Adrenal gland (tissue), 12 donors: Measurements from ENCODE around the gene RAB40C. TPM values are rescaled to one million over a fixed set of nuclear protein-coding genes. Genes with fewer than 3 reads are reported as not detected.

Experiments
- DNase-seq, 7 donors: peaks; one replicate each; pipeline ENCODE4 v3.0.0-alpha.2; 2019 to 2020
- H3K27ac ChIP-seq, 5 donors: fragments of 200-600 bp; sonication (generic) in 4 of 5; 1 replicate in 3 of 5; 2 replicates in 2 of 5; pipeline versions ENCODE4 v1.5.1 to v1.8.0; 2016 to 2020; ENCODE audit warnings: mild to moderate bottlenecking in 1 of 5
- H3K27me3 ChIP-seq: fragments of 200-600 bp; 2 replicates; pipeline ENCODE4 v1.8.0; 2021
- H3K36me3 ChIP-seq, 2 donors: fragments of 200-600 bp; replicated peaks in 1 of 2; 1 replicate in 1 of 2; 2 replicates in 1 of 2; pipeline versions ENCODE4 v1.5.1 to v1.8.0; 2018 to 2022
- H3K4me1 ChIP-seq, 2 donors: fragments of 200-600 bp; replicated peaks in 1 of 2; 1 replicate in 1 of 2; 2 replicates in 1 of 2; pipeline versions ENCODE4 v1.5.1 to v1.8.0; 2018 to 2021
- H3K4me3 ChIP-seq, 4 donors: fragments of 200-600 bp; sonication (generic) in 3 of 4; one replicate each; pipeline ENCODE4 v1.5.1; 2016 to 2018
- H3K9me3 ChIP-seq, 3 donors: fragments of 200-600 bp; sonication (generic) in 1 of 3; replicated peaks in 1 of 3; 1 replicate in 2 of 3; 2 replicates in 1 of 3; pipeline versions ENCODE4 v1.5.1 to v1.8.0; 2016 to 2021
- POLR2A ChIP-seq, 2 donors: fragments of 450-650 bp; IDR thresholded peaks; one replicate each; pipeline ENCODE4 v1.6.1; 2017; ENCODE audit warnings: antibody characterized with exemption in 2 of 2, mild to moderate bottlenecking in 2 of 2, moderate library complexity in 1 of 2
- WGBS, 4 donors: extraction: QIAGEN DNeasy Blood & Tissue Kit in 2 of 4; methylation state at CpG; one replicate each; pipeline versions ENCODE4 v1.1.5 to v1.1.7; 2013 to 2017; 5-methylcytosine and 5-hydroxymethylcytosine counted together
- intact Hi-C, 2 donors: fragments of 100-400 bp; cut with DNase I; formaldehyde crosslinking; loops; one replicate each; pipeline versions ENCODE4 v1.14.1 to v1.15.0; 2022 to 2023
- polyA plus RNA-seq, 3 donors: library from polyadenylated mRNA; stranded (reverse); fragments of 200-250 nt in 2 of 3; fragments of 350-450 nt in 1 of 3; fragmentation: Illumina TruSeq in 1 of 3; extraction: RNeasy Lipid Tissue Mini Kit (QIAGEN cat#74804) in 1 of 3; gene quantifications; one replicate each; pipeline ENCODE4 v1.2.3, GENCODE V29; 2013 to 2014
- total RNA-seq, 9 donors: library from RNA; depleted of rRNA in 4 of 9; stranded (reverse); fragments of >200 nt in 4 of 9; fragments of 120-200 nt in 1 of 9; fragmentation: NEBNext Ultra II Directional in 1 of 9; extraction: Animal tissue kit (Norgen Biotek cat#: 25700) in 1 of 9; gene quantifications; one replicate each; pipeline versions ENCODE4 v1.1.0 to v1.2.4, GENCODE V29; 2013 to 2023
- TF ChIP-seq, protein P1 (sequence below), 6 experiments: fragments of 450-650 bp in 4 of 6; fragments of 200-600 bp in 2 of 6; sonication (generic) in 1 of 6; IDR thresholded peaks; 1 replicate in 5 of 6; 2 replicates in 1 of 6; pipeline versions ENCODE4 v1.5.1 to v1.8.0; 2016 to 2021; ENCODE audit warnings: antibody characterized with exemption in 6 of 6, mild to moderate bottlenecking in 2 of 6, moderate library complexity in 1 of 6
- donor health status: healthy with polysubstance abuse.
- donor health status: Bipolar disorder and iron deficiency.
- donor health status: DM: yes; HTN: yes; CAD: no.
- donor health status: DM: no; HTN: no; CAD: no.
- donor health status: DM: no; HTN: no; CAD: no.
- donor health status: DM: yes; HTN: yes; CAD: no.

Gene RAB40C
- total and polyA plus RNA-seq, 12 donors: 2.3 to 36.2 (median 15.8) TPM

DNA sequence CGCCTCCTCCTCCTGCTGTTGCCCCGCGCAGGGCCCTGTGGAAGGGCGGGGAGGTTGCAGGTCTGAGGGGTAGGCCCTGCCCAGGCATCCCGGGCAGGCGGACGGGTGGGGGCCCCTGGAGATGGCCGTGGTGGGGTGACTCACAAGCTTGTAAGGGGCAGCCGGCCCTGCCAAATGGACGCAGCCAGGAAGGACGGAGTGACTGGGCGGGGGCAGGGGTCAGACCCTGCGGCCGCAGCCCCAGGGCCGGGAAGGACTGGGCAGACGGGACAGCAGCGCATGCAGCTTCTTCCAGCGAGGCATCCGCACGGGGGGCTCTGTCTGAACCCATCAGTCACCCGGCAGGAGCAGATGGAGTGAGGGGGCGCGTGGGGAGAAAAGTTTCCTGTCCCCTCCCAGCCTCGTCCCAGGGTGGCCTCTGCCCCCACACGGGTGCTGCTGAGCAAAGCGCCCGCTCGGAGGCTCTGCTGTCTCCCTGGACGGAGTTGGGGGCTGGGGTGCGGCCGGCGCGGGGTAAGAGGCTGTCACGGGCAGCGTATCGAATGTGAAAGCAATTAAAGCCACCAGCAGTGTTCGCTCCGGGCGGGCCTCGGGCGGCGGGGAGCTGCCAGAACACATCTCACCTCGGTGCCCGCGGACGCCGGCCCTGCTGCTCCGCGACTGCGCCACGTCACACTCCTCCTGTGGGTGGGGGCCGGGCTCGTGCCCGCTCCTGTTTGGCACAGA is 35.1 kb upstream of the RAB40C start:
- H3K4me3 ChIP-seq: no peak overlapping the region
- H3K27ac ChIP-seq: no peak overlapping the region

DNA sequence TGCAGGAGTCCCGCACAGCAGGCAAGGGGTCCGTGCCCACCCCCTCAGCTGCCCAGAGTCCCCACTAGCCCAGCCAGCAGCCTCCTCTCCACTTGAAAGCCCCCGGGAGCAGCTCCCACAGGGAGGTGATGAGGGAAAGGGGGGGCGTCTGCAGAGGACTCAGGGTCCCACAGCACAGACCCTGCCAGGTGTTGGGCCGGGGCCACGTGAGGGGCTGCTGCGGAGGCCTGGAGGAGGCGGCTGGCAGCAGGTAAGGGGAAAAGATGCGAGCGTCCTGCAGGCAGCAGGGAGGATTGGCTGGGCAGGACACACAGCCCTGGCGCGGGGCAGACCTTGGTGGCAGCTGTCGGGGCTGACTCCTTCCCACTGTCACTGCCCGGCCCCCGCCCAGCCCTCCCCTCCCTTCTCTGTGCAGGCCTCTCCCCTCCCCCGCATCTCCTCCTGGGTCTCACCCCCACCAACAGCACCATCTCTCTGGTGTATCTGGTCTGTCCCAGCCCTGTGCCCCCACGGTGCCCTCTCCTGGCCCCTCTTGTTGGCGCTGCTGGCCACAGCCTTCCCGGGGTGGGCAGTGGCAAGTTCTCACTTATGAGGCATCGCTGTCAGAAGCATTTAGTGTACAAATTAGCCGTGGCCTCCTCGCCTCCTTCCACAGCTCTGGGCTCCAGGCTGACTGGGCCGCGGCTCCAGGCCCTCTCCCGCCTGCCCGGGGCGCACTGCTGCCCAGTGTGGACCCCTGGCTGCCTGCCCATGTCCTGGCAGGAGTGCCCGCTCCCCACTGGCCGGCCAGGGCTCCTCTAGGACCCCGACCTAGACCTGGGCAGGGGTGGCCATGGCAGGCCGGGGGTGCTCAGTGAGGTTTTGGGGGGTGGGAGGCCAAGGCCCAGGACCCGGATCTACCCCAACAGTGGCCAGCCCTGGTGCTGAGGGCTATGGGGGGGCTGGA is 34.1 kb upstream of the RAB40C start:
- 74 to 83% (median 80%) methylated on average over 10 to 32 of the region's 32 CpGs for WGBS, 4 donors
- H3K9me3 ChIP-seq: no peaks in the 10 kb centered on the region
- peaks cover 0 to 16% of the 10 kb centered on the region in 2 donors for H3K36me3 ChIP-seq
- H3K27ac ChIP-seq: no peak overlapping the region
- H3K4me1 ChIP-seq: peaks cover 0 to 6% of the 10 kb centered on the region in 2 donors
- intact Hi-C loops: no loop called here
- no peak overlapping the region for H3K4me3 ChIP-seq
- no peak for DNase-seq
- TF ChIP-seq POLR2A (IDR thresholded peaks at IDR 0.05): no peak
- TF ChIP-seq, protein P1, sequence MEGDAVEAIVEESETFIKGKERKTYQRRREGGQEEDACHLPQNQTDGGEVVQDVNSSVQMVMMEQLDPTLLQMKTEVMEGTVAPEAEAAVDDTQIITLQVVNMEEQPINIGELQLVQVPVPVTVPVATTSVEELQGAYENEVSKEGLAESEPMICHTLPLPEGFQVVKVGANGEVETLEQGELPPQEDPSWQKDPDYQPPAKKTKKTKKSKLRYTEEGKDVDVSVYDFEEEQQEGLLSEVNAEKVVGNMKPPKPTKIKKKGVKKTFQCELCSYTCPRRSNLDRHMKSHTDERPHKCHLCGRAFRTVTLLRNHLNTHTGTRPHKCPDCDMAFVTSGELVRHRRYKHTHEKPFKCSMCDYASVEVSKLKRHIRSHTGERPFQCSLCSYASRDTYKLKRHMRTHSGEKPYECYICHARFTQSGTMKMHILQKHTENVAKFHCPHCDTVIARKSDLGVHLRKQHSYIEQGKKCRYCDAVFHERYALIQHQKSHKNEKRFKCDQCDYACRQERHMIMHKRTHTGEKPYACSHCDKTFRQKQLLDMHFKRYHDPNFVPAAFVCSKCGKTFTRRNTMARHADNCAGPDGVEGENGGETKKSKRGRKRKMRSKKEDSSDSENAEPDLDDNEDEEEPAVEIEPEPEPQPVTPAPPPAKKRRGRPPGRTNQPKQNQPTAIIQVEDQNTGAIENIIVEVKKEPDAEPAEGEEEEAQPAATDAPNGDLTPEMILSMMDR (IDR thresholded peaks at IDR 0.05): no peak
- peaks cover 15% of the 10 kb centered on the region for H3K27me3 ChIP-seq

More for the DNA sequence above, 35.1 kb upstream of the RAB40C start:
- H3K4me1 ChIP-seq: peaks cover 0 to 6% of the 10 kb centered on the region in 2 donors
- peaks cover 0 to 21% of the 10 kb centered on the region in 2 donors for H3K36me3 ChIP-seq
- WGBS, 4 donors: 45 to 77% (median 75%) methylated on average over 16 to 54 of the region's 54 CpGs
- peaks cover 13% of the 10 kb centered on the region for H3K27me3 ChIP-seq
- intact Hi-C loops: no loop called here
- H3K9me3 ChIP-seq: no peaks in the 10 kb centered on the region
- TF ChIP-seq, protein P1 (IDR thresholded peaks at IDR 0.05): no peak
- TF ChIP-seq POLR2A (IDR thresholded peaks at IDR 0.05): no peak
- DNase-seq: peak in 4 of 7 donors; percentile 58 to 75 (median 71)

DNA sequence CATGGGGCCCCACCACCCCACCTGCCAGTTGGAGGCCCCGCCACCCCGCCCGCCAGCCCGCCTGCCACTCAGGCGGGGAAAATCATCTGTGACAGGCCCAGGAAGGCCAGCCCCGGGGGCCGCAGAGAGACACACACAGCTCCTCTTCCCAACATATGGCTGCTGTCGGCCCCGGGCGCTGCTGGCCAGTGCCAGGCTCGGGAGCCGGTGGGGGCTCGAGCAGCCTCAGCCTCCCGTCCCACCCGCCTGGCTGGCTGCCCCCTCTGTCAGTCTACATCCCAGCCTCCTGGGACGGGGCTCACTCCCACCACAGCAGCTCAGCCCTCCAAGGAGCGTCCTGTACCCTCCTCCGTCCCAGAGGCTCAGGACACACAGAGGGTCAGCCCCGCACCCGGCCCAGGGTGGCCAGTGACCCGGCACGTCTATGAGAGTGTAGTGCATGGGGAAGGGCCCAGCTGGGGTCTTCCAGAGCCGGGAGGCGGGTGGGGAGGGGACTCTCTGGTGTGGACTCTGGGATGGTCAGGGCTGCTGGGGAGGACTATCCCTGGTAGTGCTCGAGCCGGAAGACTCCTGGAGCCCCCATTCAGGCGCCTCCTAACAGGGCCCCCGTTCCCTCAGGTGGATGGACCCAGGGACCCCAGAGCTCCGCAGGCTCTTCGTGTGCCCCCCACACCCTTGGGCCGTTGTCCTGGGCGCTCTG is 33.2 kb upstream of the RAB40C start:
- no peaks in the 10 kb centered on the region for H3K9me3 ChIP-seq
- peaks cover 23% of the 10 kb centered on the region for H3K27me3 ChIP-seq
- no peak for TF ChIP-seq POLR2A (IDR thresholded peaks at IDR 0.05)
- TF ChIP-seq, protein P1 (IDR thresholded peaks at IDR 0.05): no peak
- peaks cover 0 to 12% of the 10 kb centered on the region in 2 donors for H3K36me3 ChIP-seq
- H3K4me1 ChIP-seq: peaks cover 0 to 6% of the 10 kb centered on the region in 2 donors
- DNase-seq: no peak
- WGBS, 4 donors: 84 to 90% (median 87%) methylated on average over 11 to 32 of the region's 32 CpGs
- no peak overlapping the region for H3K4me3 ChIP-seq
- no peak overlapping the region for H3K27ac ChIP-seq
- intact Hi-C loops: no loop called here
